ENCODE results near the gene OR6S1. TPM values are rescaled to one million over a fixed set of nuclear protein-coding genes. Genes with fewer than 3 reads are reported as not detected.

Gene OR6S1
- total and polyA plus RNA-seq, 2 of the 8 experiments (the other 6 are each of a cell fraction or from before 2014, with no cell fraction given), result not detected

GRCh38 chr14:20624495-20625070, 16.9 kb downstream of the OR6S1 start (continued):
- peak; percentile 94 for TF ChIP-seq RBBP5 (IDR thresholded peaks at IDR 0.05; ENCODE audit: borderline replicate concordance, low read depth, low read length)
